ENCODE data around the gene SUSD1. TPM values are rescaled to one million over a fixed set of nuclear protein-coding genes. Genes with fewer than 3 reads are reported as not detected.

The SUSD1 gene
- total and polyA plus RNA-seq, 4 experiments from 2014 or later, result 3.6 to 8.4 (median 5.8) TPM

DNA sequence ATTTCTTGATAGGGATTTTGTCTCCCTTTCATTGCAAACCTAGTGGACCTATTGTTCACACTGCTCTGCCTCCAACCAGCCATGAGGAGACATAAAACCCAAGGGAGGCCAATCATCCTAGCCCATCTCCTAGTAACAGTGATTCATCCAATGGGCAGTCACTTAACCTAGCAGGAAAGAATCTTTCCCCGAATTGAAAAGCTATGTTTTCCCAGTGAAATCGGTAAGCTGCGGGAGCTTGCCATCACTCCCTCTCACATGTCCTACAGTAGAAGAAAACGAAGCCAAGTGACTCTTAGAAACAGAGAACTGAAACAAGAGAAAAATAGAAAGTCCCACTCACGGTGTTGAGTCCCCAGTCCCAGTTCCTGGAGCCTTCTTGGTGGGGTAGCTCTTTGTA, 123.3 kb downstream of the SUSD1 start:
- Mint-ChIP-seq H3K9me3 (peaks cover 0 to 12% (median 9%) of the 10 kb centered on the region in 8 donors), H3K4me1 (peaks cover 6 to 17% (median 10%) of the 10 kb centered on the region in 4 donors), H3K4me3 (no peak overlapping the region), H3K27me3 (no peaks in the 10 kb centered on the region), H3K27ac (no peak overlapping the region), H3K36me3 (peaks cover 16 to 47% of the 10 kb centered on the region in 2 donors)
- no peak for DNase-seq
- no peak overlapping the region for H3K4me3 ChIP-seq (ENCODE audit: low read length in 2 of 2)
- H3K4me1 ChIP-seq (ENCODE audit: insufficient read depth, low read length), result no peaks in the 10 kb centered on the region
- intact Hi-C loops (cut with micrococcal nuclease), result no loop called here
- no peaks in the 10 kb centered on the region for H3K9me3 ChIP-seq (ENCODE audit: control insufficient read depth in 1 of 2, low read length in 2 of 2)
- H3K36me3 ChIP-seq (ENCODE audit: insufficient read depth, low read length), result no peaks in the 10 kb centered on the region
- H3K27me3 ChIP-seq (ENCODE audit: insufficient read depth, low read length), result no peaks in the 10 kb centered on the region
- ChIA-PET POLR2A (ENCODE audit: partially characterized antibody) (interaction anchor here (0.6 kb wide), 1 partner anchor 10 kb away, joined by 3 read pairs; no protein-coding TSS in a partner anchor), CTCF (ENCODE audit: partially characterized antibody) (no interaction called here)
- no peak overlapping the region for H3K27ac ChIP-seq (ENCODE audit: low read depth, low read length)

DNA sequence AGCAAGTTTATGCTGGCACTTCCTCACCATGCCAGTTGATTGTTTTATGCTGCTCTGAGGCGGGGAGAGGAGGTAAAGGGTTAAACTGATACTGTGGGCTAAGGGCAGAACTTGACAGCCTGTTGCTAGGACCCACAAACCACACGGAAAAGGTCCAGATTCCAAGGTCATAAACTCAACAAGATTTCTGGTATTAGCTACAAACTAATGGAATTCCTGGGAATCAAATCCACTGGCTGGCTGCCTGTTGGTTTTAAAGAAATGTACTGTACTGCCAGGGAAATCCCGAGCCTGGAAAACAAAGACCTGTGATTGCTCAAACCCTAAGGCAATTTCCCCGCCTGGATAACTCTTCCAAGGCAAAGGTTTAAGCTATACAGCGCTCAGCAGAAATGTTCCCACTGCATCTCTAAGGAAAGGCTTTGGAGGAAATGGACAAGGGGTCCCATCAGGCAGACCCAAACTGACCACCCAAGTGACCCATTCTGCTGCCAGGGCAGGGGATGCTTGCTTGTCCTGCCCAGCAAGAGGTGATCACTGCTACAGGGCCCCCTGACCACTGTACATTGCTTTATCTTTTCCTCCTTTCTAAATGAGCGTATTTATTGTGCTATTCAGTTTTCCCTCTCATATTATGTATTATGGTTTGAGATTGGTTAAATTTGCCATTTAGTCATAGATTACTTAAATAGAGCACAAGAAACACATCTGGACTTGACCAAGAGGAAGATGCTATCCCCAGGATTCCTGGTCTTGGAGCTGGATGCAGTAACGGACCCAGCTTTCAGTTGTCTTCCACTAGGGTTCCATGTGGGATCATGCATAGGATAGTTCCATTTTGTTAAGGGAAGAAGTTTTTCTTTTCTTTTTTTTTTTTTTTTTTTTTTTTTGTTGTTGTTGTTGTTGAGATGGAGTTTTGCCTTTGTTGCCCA, 124.3 kb downstream of the SUSD1 start:
- no peak overlapping the region for H3K27ac ChIP-seq (ENCODE audit: low read depth, low read length)
- no peaks in the 10 kb centered on the region for H3K27me3 Mint-ChIP-seq
- no peaks in the 10 kb centered on the region for H3K9me3 ChIP-seq (ENCODE audit: control insufficient read depth in 1 of 2, low read length in 2 of 2)
- POLR2A ChIA-PET (ENCODE audit: partially characterized antibody), result no interaction called here
- intact Hi-C loops (cut with micrococcal nuclease), result no loop called here
- peaks cover 14 to 45% of the 10 kb centered on the region in 2 donors for H3K36me3 Mint-ChIP-seq
- CTCF ChIA-PET (ENCODE audit: partially characterized antibody), result interaction anchor here (1.1 kb wide), 2 partner anchors 20 to 290 kb away, joined by 3 read pairs; no protein-coding TSS in a partner anchor
- peaks cover 0 to 12% (median 9%) of the 10 kb centered on the region in 8 donors for H3K9me3 Mint-ChIP-seq
- H3K4me3 ChIP-seq (ENCODE audit: low read length in 2 of 2), result no peak overlapping the region
- H3K4me3 Mint-ChIP-seq, result no peak overlapping the region
- no peaks in the 10 kb centered on the region for H3K4me1 ChIP-seq (ENCODE audit: insufficient read depth, low read length)
- H3K4me1 Mint-ChIP-seq, result peaks cover 6 to 14% (median 8%) of the 10 kb centered on the region in 4 donors
- H3K27ac Mint-ChIP-seq, result no peak overlapping the region
- no peak for DNase-seq
- no peaks in the 10 kb centered on the region for H3K27me3 ChIP-seq (ENCODE audit: insufficient read depth, low read length)
- H3K36me3 ChIP-seq (ENCODE audit: insufficient read depth, low read length), result no peaks in the 10 kb centered on the region

DNA sequence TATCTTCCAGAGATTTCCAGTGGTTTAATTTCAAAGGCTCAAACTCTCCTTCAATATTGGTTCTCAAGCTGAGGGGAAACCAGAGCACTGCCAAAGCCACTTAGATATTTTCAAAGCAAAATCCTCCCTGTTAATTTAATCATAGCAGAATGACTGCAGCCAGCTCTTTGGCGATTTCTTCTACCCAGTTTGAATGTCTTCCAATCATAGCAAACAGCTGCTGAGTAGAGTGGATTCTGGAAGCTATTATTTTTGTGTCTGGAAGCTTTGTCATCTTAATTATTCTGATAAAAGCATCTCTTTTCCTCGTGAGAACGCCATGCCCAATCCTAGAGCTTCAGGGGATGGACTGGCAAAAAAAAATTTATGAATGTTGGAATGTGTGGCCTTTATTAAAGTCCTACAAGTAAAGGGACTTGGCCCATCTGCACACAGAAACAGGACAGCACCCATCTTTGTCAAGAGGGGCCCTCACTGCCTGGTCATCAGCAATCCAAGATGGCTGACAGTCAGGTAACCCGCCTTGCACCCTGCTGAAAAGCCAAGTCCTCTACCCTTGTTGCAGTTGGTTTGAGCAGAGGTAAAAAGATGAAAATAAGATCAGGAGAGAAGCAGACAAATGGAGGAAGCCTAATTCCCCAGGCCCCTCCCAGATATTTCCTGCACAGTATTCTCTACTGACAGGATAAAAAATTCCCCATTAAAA, 125.1 kb downstream of the SUSD1 start:
- Mint-ChIP-seq H3K4me1 (peaks cover 6 to 14% (median 10%) of the 10 kb centered on the region in 4 donors), H3K9me3 (peaks cover 0 to 13% (median 10%) of the 10 kb centered on the region in 8 donors), H3K27me3 (no peaks in the 10 kb centered on the region), H3K4me3 (no peak overlapping the region), H3K36me3 (peaks cover 14 to 52% of the 10 kb centered on the region in 2 donors), H3K27ac (no peak overlapping the region)
- no peak overlapping the region for H3K27ac ChIP-seq (ENCODE audit: low read depth, low read length)
- ChIA-PET POLR2A (ENCODE audit: partially characterized antibody) (no interaction called here), CTCF (ENCODE audit: partially characterized antibody) (interaction anchor here (1.1 kb wide), 1 partner anchor 289 kb away, joined by 3 read pairs; no protein-coding TSS in a partner anchor)
- H3K9me3 ChIP-seq (ENCODE audit: control insufficient read depth in 1 of 2, low read length in 2 of 2), result no peaks in the 10 kb centered on the region
- no peaks in the 10 kb centered on the region for H3K4me1 ChIP-seq (ENCODE audit: insufficient read depth, low read length)
- no peak overlapping the region for H3K4me3 ChIP-seq (ENCODE audit: low read length in 2 of 2)
- no peaks in the 10 kb centered on the region for H3K36me3 ChIP-seq (ENCODE audit: insufficient read depth, low read length)
- no peak for DNase-seq
- intact Hi-C loops (cut with micrococcal nuclease), result no loop called here
- H3K27me3 ChIP-seq (ENCODE audit: insufficient read depth, low read length), result no peaks in the 10 kb centered on the region

DNA sequence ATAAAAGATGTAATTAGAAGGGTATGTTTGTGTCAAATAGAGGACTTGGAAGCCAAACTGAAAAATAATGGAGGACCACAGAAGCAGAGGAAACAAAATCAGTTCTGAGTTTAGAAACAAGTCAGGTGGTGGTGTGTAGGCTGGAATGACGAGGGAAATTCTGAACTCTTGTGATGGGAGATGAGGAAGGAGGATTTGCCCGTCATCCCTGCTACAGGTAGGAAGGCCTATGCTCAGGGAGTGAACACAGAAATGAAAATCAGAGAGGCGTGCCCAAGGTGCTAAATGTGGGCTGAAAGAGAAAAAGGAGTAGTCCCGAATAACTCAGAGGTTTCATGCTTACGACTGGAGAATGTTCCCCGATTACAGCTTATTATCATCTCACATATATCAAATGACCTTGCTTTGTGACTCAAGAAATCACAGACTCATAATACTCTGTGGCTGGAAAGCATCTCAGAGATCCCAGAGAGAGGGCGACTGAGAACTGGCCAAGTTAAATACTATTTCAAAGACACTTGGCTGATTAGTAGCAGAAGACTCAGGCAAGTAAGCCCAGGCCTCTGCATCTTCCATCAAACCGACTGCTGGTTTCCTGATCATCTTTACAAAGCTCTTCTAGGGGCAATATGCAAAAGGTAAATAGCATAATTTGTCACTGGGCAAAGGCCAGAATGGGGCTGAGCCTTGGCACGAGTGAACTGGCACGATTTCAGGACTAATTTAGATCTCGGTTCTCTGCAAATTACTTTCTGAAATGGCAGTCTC, 126.0 kb downstream of the SUSD1 start:
- Histone ChIP-seq H3K27me3 (ENCODE audit: insufficient read depth, low read length) (no peaks in the 10 kb centered on the region), H3K36me3 (ENCODE audit: insufficient read depth, low read length) (no peaks in the 10 kb centered on the region), H3K27ac (ENCODE audit: low read depth, low read length) (no peak overlapping the region), H3K4me1 (ENCODE audit: insufficient read depth, low read length) (no peaks in the 10 kb centered on the region), H3K9me3 (ENCODE audit: control insufficient read depth in 1 of 2, low read length in 2 of 2) (no peaks in the 10 kb centered on the region), H3K4me3 (ENCODE audit: low read length in 2 of 2) (no peak overlapping the region)
- H3K4me1 Mint-ChIP-seq, result peaks cover 6 to 14% (median 10%) of the 10 kb centered on the region in 4 donors
- no peak overlapping the region for H3K4me3 Mint-ChIP-seq
- CTCF ChIA-PET (ENCODE audit: partially characterized antibody), result no interaction called here
- no peaks in the 10 kb centered on the region for H3K27me3 Mint-ChIP-seq
- H3K9me3 Mint-ChIP-seq, result peaks cover 0 to 13% (median 10%) of the 10 kb centered on the region in 8 donors
- POLR2A ChIA-PET (ENCODE audit: partially characterized antibody), result no interaction called here
- no peak for DNase-seq
- H3K27ac Mint-ChIP-seq, result no peak overlapping the region
- intact Hi-C loops (cut with micrococcal nuclease), result no loop called here
- peaks cover 12 to 52% of the 10 kb centered on the region in 2 donors for H3K36me3 Mint-ChIP-seq

DNA sequence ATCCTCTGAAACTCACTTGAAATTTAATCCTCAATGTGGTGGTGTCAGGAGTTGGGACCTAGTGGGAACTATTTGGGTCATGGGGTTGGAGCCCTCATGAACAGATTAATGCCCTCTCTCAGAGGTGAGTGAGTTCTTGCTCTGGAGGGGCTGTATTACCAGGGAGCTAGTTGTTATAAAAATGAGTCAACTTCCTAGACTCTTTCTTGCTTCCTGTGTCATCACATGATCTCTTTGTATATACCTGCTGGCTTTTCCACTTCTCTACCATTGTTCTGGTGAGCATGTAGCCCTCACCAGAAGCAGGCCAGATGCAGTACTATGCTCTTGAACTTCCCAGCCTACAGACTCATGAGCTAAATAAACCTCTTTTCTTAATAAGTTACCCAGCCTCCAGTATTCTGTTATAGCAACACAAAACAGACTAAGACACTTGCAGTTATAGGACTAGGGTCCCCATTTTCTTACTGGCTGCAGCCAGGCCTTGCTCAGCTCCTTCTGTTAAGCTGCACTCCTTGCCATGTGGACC, 127.5 kb downstream of the SUSD1 start:
- no peak overlapping the region for H3K27ac ChIP-seq (ENCODE audit: low read depth, low read length)
- Mint-ChIP-seq H3K27me3 (no peaks in the 10 kb centered on the region), H3K36me3 (peaks cover 10 to 44% of the 10 kb centered on the region in 2 donors), H3K4me3 (peak overlapping the region in 1 of 8 donors; percentile 6), H3K27ac (no peak overlapping the region), H3K9me3 (peaks cover 0 to 12% (median 10%) of the 10 kb centered on the region in 8 donors), H3K4me1 (peaks cover 6 to 14% (median 9%) of the 10 kb centered on the region in 4 donors)
- H3K9me3 ChIP-seq (ENCODE audit: control insufficient read depth in 1 of 2, low read length in 2 of 2), result no peaks in the 10 kb centered on the region
- no peaks in the 10 kb centered on the region for H3K4me1 ChIP-seq (ENCODE audit: insufficient read depth, low read length)
- intact Hi-C loops (cut with micrococcal nuclease), result no loop called here
- POLR2A ChIA-PET (ENCODE audit: partially characterized antibody), result no interaction called here
- DNase-seq, result no peak
- CTCF ChIA-PET (ENCODE audit: partially characterized antibody), result no interaction called here
- H3K4me3 ChIP-seq (ENCODE audit: low read length in 2 of 2), result no peak overlapping the region
- no peaks in the 10 kb centered on the region for H3K36me3 ChIP-seq (ENCODE audit: insufficient read depth, low read length)
- H3K27me3 ChIP-seq (ENCODE audit: insufficient read depth, low read length), result no peaks in the 10 kb centered on the region

DNA sequence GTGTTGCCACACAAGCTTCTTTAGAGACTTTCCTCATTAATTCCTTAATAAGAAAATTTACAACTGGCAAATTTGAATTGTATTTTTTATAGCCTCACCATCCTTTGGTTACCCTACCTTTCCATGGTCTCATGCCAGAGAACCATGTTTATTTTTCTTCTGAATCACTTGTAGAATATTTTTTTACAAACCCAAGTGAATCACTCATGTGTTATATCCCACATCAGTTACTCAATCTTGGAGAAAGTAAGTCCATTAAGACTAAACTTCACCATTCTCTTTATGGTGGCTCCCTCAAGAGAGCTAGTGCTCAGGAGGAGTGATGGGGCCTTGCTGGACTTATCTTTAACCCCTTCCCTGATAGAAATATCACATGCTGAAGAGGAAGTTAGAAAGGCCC, 128.9 kb downstream of the SUSD1 start:
- H3K27me3 ChIP-seq (ENCODE audit: insufficient read depth, low read length), result no peaks in the 10 kb centered on the region
- H3K36me3 ChIP-seq (ENCODE audit: insufficient read depth, low read length), result no peaks in the 10 kb centered on the region
- H3K4me3 ChIP-seq (ENCODE audit: low read length in 2 of 2), result no peak overlapping the region
- H3K9me3 ChIP-seq (ENCODE audit: control insufficient read depth in 1 of 2, low read length in 2 of 2), result no peaks in the 10 kb centered on the region
- Mint-ChIP-seq H3K4me1 (peaks cover 11 to 18% (median 12%) of the 10 kb centered on the region in 4 donors), H3K4me3 (no peak overlapping the region), H3K36me3 (peaks cover 7 to 40% of the 10 kb centered on the region in 2 donors), H3K9me3 (peaks cover 0 to 12% (median 10%) of the 10 kb centered on the region in 8 donors), H3K27me3 (no peaks in the 10 kb centered on the region), H3K27ac (no peak overlapping the region)
- no peak for DNase-seq
- intact Hi-C loops (cut with micrococcal nuclease), result no loop called here
- ChIA-PET CTCF (ENCODE audit: partially characterized antibody) (interaction anchor here (1.2 kb wide), 1 partner anchor 15 kb away, joined by 3 read pairs; no protein-coding TSS in a partner anchor), POLR2A (ENCODE audit: partially characterized antibody) (no interaction called here)
- H3K27ac ChIP-seq (ENCODE audit: low read depth, low read length), result no peak overlapping the region
- no peaks in the 10 kb centered on the region for H3K4me1 ChIP-seq (ENCODE audit: insufficient read depth, low read length)

Data from CD4-positive, alpha-beta memory T cell (primary cell).